IMR-90 (cell line): Measurements from ENCODE around the gene ITPK1. TPM values are rescaled to one million over a fixed set of nuclear protein-coding genes. Genes with fewer than 3 reads are reported as not detected.
"Not testable (repeated sequence)": the region's sequence is repeated elsewhere in the genome, so short reads cannot be mapped to it uniquely, and the experiment has no call there.

Source experiments
- ATAC-seq: fragments of 200-7000 bp; cut with Tn5 transposase; 2 replicates; pipeline ENCODE4 v1.9.1; 2020; ENCODE audit warnings: low read depth, mild to moderate bottlenecking, moderate library complexity
- BruUV-seq: library from RNA; stranded (reverse); fragments of 400-500 nt; replicated peaks from 2 replicates; lab custom pipeline; 2021; lab: Mats Ljungman, UMichigan
- CTCF ChIA-PET: fragments of 300-600 bp; formaldehyde crosslinking; extraction: SDS; loops from one replicate; lab custom pipeline; 2021; ENCODE audit warnings: antibody characterized with exemption; lab: Yijun Ruan, JAX
- POLR2A ChIA-PET: fragments of 300-600 bp; sonication (Branson Sonifier 250); formaldehyde crosslinking; loops from one replicate; lab custom pipeline; 2022; ENCODE audit warnings: antibody characterized with exemption; ENCODE audit not compliant: unreplicated experiment; lab: Charles Lee
- DNase-seq: peaks from one replicate; pipeline ENCODE4 v3.0.0; 2013
- H2AFZ ChIP-seq: replicated peaks from 2 replicates; pipeline ENCODE3; 2013; ENCODE audit warnings: low read length, mild to moderate bottlenecking; ENCODE audit not compliant: poor library complexity
- H2AK5ac ChIP-seq: 2 replicates; pipeline ENCODE4 v1.6.1; 2013; ENCODE audit warnings: low read depth, low read length, inconsistent platforms
- H2AK9ac ChIP-seq: replicated peaks from 2 replicates; pipeline ENCODE3; 2013; ENCODE audit warnings: mild to moderate bottlenecking, low read depth, low read length, moderate library complexity; ENCODE audit not compliant: poor library complexity
- H2BK120ac ChIP-seq: 2 replicates; pipeline ENCODE4 v1.6.1; 2013; ENCODE audit warnings: low read depth, low read length, inconsistent platforms
- H2BK15ac ChIP-seq: 3 replicates; pipeline ENCODE4 v1.6.1; 2013; ENCODE audit warnings: low read depth, low read length, inconsistent platforms
- H2BK20ac ChIP-seq: 2 replicates; pipeline ENCODE4 v1.6.1; 2013; ENCODE audit warnings: low read depth, mild to moderate bottlenecking, inconsistent platforms, low read length, moderate library complexity
- H2BK5ac ChIP-seq: 2 replicates; pipeline ENCODE4 v1.6.1; 2013; ENCODE audit warnings: mild to moderate bottlenecking, low read depth, low read length, inconsistent platforms; ENCODE audit not compliant: poor library complexity, severe bottlenecking
- H3K14ac ChIP-seq: replicated peaks from 2 replicates; pipeline ENCODE4 v1.6.1; 2013; ENCODE audit warnings: low read depth, low read length, inconsistent platforms
- H3K18ac ChIP-seq: 2 replicates; pipeline ENCODE4 v1.6.1; 2013; ENCODE audit warnings: low read depth, low read length, control low read depth
- H3K23ac ChIP-seq: 2 replicates; pipeline ENCODE4 v1.6.1; 2013; ENCODE audit warnings: low read depth, low read length, inconsistent platforms
- H3K27ac ChIP-seq: 2 replicates; pipeline ENCODE4 v1.5.1; 2013; ENCODE audit warnings: mild to moderate bottlenecking, control low read depth, low read length; ENCODE audit not compliant: insufficient read depth
- H3K27me3 ChIP-seq: 2 replicates; pipeline ENCODE4 v1.6.1; 2013; ENCODE audit warnings: low read length; ENCODE audit not compliant: control insufficient read depth, insufficient read depth
- H3K36me3 ChIP-seq: 2 replicates; pipeline ENCODE4 v1.6.1; 2013; ENCODE audit warnings: low read length, mixed read lengths; ENCODE audit not compliant: control insufficient read depth, insufficient read depth
- H3K4ac ChIP-seq: 2 replicates; pipeline ENCODE4 v1.6.1; 2013; ENCODE audit warnings: low read depth, low read length, inconsistent platforms
- H3K4me1 ChIP-seq: 2 replicates; pipeline ENCODE4 v1.6.1; 2013; ENCODE audit warnings: low read length, mixed read lengths; ENCODE audit not compliant: control insufficient read depth, insufficient read depth
- H3K4me2 ChIP-seq: 2 replicates; pipeline ENCODE4 v1.6.1; 2013; ENCODE audit warnings: low read depth, mild to moderate bottlenecking, control low read depth, low read length, moderate library complexity
- H3K4me3 ChIP-seq: 2 replicates; pipeline ENCODE4 v1.5.1; 2013; ENCODE audit warnings: low read depth, mild to moderate bottlenecking, control low read depth, low read length, moderate library complexity; ENCODE audit not compliant: insufficient read depth
- H3K56ac ChIP-seq: 2 replicates; pipeline ENCODE4 v1.6.1; 2013; ENCODE audit warnings: low read length, inconsistent platforms; ENCODE audit not compliant: insufficient read depth; ENCODE audit errors: extremely low read depth
- H3K79me1 ChIP-seq, 2 experiments: 2 replicates each; pipeline ENCODE4 v1.6.1; 2013; ENCODE audit warnings: low read length in 2 of 2, inconsistent platforms in 1 of 2, low read depth in 1 of 2
- H3K9ac ChIP-seq: 2 replicates; pipeline ENCODE4 v1.6.1; 2013; ENCODE audit warnings: low read depth, low read length, control low read depth
- H3K9me1 ChIP-seq: 2 replicates; pipeline ENCODE4 v1.6.1; 2013; ENCODE audit warnings: low read length, inconsistent platforms; ENCODE audit not compliant: insufficient read depth
- H3K9me3 ChIP-seq: 2 replicates; pipeline ENCODE4 v1.6.1; 2013; ENCODE audit warnings: low read length; ENCODE audit not compliant: control insufficient read depth, insufficient read depth
- H4K20me1 ChIP-seq: 2 replicates; pipeline ENCODE4 v1.6.1; 2013; ENCODE audit warnings: low read length, inconsistent platforms; ENCODE audit not compliant: insufficient read depth
- H4K5ac ChIP-seq: 2 replicates; pipeline ENCODE4 v1.6.1; 2013; ENCODE audit warnings: mild to moderate bottlenecking, low read depth, low read length, control low read depth
- H4K8ac ChIP-seq, 2 experiments: 2 replicates each; pipeline ENCODE4 v1.6.1; 2013; ENCODE audit warnings: low read depth in 2 of 2, low read length in 2 of 2, control low read depth in 1 of 2, inconsistent platforms in 1 of 2
- H4K91ac ChIP-seq: 2 replicates; pipeline ENCODE4 v1.6.1; 2013; ENCODE audit warnings: low read depth, low read length, inconsistent platforms; ENCODE audit not compliant: insufficient read depth
- WGBS, 2 experiments: methylation state at CpG; one replicate each; pipeline versions ENCODE4 v1.1.5 to v1.1.7; 2013; ENCODE audit warnings: missing lambda C conversion rate in 2 of 2; ENCODE audit not compliant: insufficient read length in 1 of 2; ENCODE audit errors: extremely low coverage in 2 of 2; 5-methylcytosine and 5-hydroxymethylcytosine counted together
- dilution Hi-C: fragments of 300-500 bp; cut with HindIII; formaldehyde crosslinking; loops from one replicate; pipeline ENCODE4 v1.14.3; 2018; ENCODE audit warnings: low sequenced_read_pairs; ENCODE audit not compliant: unreplicated experiment
- in situ Hi-C: fragments of 300-500 bp; cut with MboI; formaldehyde crosslinking; loops from 3 replicates; pipeline ENCODE4 v1.14.3; 2019; ENCODE audit warnings: low sequenced_read_pairs, inconsistent platforms, mixed read lengths
- intact Hi-C: fragments of 100-400 bp; cut with micrococcal nuclease; formaldehyde crosslinking; loops from 2 replicates; pipeline ENCODE4 v1.10.0; 2022
- polyA plus RNA-seq, 3 experiments: library from polyadenylated mRNA; depleted of rRNA; stranded (reverse); fragments of >200 nt; gene quantifications; 2 replicates each; pipeline ENCODE4 v1.2.3, GENCODE V29; 2012; ENCODE audit warnings: low replicate concordance in 1 of 3
- total RNA-seq: library from RNA; depleted of rRNA; stranded (reverse); fragments of >200 nt; gene quantifications from 2 replicates; pipeline ENCODE4 v1.2.3, GENCODE V29; 2012

ITPK1 gene
- total and polyA plus RNA-seq, 2 of the 4 experiments (the other 2 are of a cell fraction) = 21.7 to 26.9 TPM

DNA sequence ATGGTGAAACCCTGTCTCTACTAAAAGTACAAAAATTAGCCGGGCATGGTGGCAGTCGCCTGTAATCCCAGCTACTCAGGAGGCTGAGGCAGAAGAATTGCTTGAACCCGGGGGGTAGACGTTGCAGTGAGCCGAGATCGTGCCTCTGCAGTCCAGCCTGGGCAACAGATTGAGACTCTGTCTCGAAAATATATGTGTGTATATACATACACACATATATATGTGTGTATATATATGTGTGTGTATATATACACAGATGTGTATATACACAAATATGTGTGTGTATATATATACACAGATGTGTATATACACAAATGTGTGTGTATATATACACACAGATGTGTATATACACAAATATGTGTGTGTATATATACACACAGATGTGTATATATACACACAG lies 42.6 kb upstream of the ITPK1 start:
- H3K27me3 ChIP-seq, H3K4me3 ChIP-seq, DNase-seq, H3K9ac ChIP-seq, BruUV-seq, H4K5ac ChIP-seq, H3K36me3 ChIP-seq, H3K9me3 ChIP-seq, H4K20me1 ChIP-seq, H4K8ac ChIP-seq, POLR2A ChIA-PET, H2AFZ ChIP-seq, H4K91ac ChIP-seq, H3K9me1 ChIP-seq, H3K18ac ChIP-seq, intact Hi-C loops, H3K27ac ChIP-seq, ATAC-seq, H3K23ac ChIP-seq, H2AK5ac ChIP-seq, H2BK120ac ChIP-seq, in situ Hi-C loops, H2BK15ac ChIP-seq, H3K56ac ChIP-seq, H2BK20ac ChIP-seq, H2BK5ac ChIP-seq, H3K4me2 ChIP-seq, H3K4ac ChIP-seq, dilution Hi-C loops, H2AK9ac ChIP-seq, H3K79me1 ChIP-seq, CTCF ChIA-PET, H3K14ac ChIP-seq, H3K4me1 ChIP-seq: not testable (repeated sequence)
- WGBS, 2 experiments = no CpG with 5 or more reads among the region's 7 CpGs
